Measurements from ENCODE around the gene SLC13A4.
"Not testable (repeated sequence)": the region's sequence is repeated elsewhere in the genome, so short reads cannot be mapped to it uniquely, and the experiment has no call there.

Gene SLC13A4

DNA sequence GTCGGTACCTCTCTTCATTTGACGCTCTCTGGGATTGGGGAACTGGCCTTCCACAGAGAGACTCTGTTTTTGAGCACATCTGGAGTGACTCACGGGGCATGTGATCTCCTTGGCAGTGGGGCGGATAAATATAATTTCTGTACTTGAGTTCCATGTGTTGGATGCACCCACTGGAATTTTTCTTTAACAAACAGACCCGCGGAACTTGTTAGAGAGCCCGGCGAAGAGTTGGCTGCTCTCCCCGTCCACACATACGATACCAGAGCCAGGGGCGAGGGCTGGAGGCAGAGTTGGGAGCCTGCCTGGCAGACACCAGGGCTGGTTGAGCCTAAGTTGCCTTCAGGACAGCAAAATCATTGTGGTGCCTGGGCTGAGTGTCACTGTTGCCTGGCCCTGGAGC, 20.8 kb upstream of the SLC13A4 start, which contains the start of gene FAM180A:
TSS of gene FAM180A (minus strand) at position 44 of the 400 bp plus-strand sequence. CDS start 233 bp downstream, outside the sequence.
- no peak for DNase-seq

GRCh38 chr7:135747366-135747765, 19.4 kb upstream of the SLC13A4 start:
- DNase-seq = no peak

- no peak for DNase-seq
Measured at GRCh38 chr7:135745703-135746312, 17.8 kb upstream of the SLC13A4 start.

GRCh38 chr7:135744938-135745702, 17.1 kb upstream of the SLC13A4 start:
- DNase-seq = no peak

GRCh38 chr7:135743907-135744731, 16.1 kb upstream of the SLC13A4 start:
- no peak for DNase-seq

DNA sequence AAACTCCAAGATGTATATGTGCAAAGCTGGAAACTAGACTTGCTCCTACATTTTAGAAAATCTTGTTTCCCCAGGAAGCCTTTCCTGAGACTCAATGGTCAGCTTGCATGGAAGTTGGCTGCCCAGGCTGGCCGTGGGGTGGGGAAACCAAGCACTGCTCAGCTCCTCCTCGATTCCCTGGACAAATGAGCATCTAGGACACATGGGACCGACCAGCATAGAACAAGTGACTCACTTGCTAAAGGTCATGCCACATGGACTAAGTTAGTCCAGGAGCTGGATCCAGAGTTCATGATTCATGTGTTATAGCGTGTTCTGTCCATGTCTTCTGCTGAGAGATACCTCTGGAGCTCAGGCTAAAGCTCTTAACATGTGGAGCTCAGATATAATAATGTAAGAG, 14.4 kb upstream of the SLC13A4 start:
- no peak for DNase-seq

- DNase-seq = no peak
Measured at GRCh38 chr7:135741905-135742304, 13.9 kb upstream of the SLC13A4 start.

DNA sequence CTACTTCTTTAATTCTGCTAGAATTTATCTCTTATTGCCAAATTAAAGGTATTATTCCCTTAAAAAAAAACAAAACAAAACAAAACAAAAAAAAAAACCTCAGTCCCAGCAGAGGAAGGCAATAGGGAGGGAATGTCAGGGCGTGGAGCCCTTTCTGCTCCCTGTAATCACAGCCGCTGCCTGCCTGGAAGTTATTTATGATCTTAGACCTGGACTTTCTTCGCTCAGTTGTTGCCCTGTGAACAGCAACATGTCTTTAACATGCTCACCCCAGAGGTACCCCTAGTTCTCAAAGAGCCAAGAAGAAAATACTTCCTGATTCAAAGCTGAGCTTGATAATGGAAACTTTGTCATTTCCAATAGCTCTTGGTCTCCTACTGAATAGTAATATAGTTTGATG, 12.9 kb upstream of the SLC13A4 start:
- no peak for DNase-seq

- DNase-seq = not testable (repeated sequence)
Measured at GRCh38 chr7:135737306-135737647, 9.3 kb upstream of the SLC13A4 start.

DNA sequence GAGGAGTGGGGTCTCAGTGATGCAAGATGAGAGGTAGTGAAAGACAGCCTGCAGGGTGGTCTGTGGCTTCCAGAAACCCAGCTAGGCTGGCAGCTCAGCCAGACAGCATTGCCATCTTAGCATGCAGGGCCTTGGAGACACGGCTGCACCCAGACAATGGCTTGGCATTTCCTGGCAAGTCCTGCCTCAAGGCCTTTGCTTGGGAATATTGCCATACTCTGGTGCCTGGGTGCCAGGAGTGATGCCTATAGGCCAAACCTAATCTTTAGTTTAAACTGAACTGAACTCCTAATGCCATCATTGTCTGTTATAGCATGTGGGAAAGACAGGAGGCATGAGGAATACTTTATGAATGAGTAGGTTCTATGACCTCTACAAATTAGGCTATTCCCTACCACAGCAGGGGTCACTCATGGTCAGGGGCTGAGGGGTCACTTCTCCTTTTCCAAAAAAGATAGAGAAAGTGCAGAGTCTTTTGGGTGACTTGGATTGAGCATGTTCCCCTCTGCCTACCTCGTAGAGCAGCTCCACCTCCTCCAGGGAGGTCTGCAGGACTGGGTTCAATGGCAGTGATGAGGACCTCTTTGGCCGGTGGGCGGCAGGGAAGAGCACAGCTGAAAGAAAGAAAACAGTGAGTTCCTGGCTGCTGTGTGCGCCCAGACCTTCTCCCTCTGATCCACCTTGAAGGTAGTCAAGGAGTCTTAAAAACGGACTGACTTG, 8.8 kb upstream of the SLC13A4 start:
- no peak for DNase-seq

DNA sequence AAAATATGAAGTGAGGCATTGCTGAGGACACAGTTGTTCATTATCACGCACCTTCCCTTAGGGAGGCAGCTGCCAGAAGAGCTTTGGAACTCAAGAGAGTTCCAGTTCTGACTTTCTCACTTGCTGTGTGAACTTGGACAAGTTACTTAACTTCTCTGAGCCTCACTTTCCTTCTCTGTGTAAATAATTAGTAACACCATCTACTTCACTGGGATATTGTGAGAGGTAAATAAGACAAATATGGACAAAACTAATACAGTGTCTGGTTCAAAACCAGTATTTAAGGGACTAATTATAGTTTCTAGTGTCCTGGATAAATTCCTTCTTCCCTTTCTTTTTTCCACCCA, 6.3 kb upstream of the SLC13A4 start:
- no peak for DNase-seq

DNA sequence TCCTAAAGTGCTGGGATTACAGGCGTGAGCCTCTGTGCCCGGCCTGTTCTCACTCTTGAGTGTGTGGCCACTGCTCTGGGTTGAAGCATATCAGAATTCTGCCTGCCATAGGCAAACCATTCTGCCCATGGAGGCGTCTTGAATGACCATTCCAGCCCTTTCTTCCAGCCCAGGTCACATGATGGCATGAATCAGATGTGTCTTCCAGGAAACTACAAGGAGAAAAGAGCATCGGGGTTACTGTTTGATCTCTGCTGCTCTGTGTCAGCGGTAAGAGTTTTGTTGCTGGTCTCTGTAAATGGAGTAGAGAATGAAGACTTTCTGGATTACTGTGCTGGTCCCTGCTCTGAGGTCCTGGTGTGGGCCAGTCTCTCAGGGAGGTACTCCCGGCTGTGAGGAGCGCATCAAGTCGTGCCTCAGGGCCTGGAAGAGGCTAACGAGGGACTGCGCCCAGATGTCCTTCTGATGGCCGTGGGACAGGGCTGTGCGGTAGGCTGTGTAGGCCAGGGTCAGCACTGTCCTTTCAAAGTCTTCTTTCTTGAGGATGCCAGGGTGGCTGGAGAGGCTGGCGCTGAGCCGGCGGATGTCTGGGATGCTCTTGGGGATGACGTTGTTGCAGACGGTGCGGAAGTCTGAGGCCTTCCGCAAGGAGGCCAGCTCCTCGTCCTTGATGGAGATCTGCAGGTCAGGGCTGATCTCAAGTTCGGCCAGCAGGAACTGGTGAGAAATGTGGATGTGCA, 5.8 kb upstream of the SLC13A4 start:
- no peak for DNase-seq

DNA sequence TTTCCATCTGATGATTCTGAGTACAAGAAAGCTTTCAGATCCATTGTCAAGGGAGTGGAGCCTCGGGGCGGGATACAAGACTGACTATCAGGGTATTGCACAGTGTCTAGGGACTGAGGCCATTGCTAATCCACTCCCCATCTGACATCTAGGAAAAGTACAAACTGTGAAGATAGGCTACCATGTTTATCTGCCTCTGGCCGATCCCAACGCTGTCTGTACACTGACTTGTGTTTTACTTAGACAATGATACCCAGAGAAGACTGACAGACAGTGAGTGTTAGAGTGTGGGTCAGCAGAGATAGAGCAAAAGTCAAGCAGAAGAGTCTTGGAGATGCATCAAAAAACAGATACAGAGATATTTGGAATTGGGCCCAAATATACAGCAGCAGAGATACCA, 3.1 kb upstream of the SLC13A4 start:
- no peak for DNase-seq

GRCh38 chr7:135729230-135729629, 1.2 kb upstream of the SLC13A4 start:
- no peak for DNase-seq

- no peak for DNase-seq
Measured at GRCh38 chr7:135726911-135727673, 894 bp downstream of the SLC13A4 start.

DNA sequence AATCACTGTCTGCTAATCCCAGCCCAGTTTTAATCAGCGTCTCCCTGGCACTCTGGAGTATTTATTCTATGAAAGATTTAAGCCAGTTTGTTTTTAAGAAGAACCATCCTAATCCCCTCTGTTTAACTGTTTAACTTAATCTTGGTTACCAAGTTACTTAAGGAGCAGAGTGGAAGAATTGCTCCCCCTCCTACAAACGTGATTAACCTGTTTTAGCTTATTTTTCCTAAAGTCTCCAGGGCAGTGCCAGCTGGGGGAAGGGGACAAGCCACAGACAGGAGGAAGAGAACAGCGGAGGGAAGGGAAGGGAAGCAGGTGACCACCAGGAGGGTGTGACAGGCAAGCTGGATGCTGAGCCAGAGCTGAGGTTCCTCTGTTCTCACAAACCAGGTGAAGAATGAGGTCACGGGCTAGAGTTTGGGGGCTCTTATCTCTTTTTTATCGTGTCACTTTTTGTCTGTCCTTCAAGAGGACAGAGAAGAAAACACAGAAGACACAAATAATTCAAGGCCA, 1.7 kb downstream of the SLC13A4 start:
- no peak for DNase-seq

DNA sequence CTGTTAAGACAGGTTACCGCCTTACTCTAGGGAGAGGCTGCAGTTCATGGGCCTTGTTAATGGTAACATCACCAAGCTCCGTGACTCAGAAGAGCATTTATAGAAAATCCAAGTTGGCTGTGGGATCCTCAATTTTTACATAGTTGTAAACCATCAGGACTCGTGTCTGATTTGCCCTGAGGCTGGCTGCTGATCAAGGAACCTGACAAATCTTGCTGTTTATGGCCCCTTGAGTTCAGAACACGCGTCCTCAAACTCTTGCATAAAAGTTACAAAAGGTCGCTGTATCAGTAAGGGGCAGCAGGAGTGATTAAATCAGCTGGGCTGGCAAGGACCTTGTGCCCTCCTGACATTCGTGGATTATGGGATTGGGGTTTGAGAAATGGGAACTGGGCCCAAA, 4.6 kb downstream of the SLC13A4 start:
- no peak for DNase-seq

DNA sequence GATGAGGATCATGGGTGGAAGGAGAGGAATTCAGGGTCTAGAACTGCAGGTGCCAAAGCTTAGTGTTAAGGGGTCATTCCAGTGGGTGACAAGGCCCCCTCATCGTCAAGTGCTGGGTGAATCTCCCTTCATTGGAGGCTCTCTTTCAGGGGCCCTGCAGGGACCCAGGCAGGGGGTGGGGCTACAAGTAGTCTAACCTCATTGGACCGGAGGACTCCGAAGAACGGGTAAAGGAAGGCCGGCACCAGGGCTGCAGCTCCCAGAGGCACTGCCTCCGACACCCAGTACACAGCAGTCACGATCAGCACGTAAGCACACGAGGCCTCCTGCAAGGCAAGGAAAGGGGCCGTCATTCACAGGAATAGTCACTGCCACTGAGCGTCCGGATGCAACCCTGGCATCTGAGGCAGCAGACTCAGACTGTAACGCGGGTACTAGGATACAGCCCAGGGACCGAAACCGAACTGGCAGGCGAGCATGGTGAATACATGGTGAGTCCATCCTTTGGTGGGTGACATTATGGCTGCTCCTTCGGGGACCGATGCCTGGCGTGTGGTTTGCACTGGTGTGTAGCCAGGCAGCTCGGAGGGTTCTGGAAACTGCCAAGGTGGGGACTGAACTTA, 6.7 kb downstream of the SLC13A4 start:
- no peak for DNase-seq

GRCh38 chr7:135719688-135720087, 8.3 kb downstream of the SLC13A4 start:
- DNase-seq = no peak

DNA sequence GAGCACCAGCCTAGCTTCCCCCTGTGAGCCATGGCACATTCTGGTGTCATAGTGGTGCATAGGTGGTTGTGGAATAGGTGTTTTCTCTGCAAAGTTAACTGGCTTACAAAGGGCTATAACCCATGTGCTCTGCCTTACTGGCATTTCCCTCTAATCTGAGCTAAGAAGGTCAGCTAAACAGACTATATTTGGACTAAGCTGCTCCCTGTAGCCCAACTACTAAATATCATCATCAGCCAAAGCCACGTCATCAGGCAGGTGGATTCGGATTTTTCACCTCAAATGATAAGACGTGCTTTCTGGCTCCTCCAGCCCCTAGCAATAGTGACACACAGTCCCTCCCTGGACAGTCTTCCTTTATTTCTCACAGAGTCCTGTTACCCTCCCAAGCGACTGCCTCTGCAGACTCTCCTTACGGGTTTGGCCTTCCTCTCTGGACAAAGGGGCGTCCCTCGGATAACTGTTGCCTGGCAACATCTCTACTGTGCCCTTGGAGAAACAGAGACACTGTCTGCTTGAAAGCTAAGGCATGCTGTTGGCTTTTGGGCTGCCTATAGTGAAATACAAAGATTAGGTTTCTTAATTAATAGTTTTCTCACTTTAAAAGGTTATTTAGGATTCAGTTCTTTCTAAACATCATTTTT, 9.1 kb downstream of the SLC13A4 start:
- no peak for DNase-seq

DNA sequence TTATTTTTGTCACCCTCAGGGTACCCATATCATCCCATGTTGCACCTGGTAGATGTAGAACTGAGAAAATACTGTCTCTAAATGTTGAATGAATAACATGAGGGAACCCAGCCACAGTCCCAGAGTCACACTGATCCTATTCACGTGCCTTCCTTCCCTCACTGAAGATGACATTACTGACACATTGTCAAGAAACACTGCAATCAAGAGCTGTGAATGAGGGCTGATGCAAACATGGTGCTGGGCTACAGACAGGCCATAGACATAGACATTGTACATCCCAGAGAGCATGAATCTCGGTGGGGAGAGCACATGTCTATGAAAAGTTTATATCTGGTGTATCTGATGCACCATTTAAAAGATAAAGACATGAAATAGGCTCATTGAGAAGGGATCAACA, 9.8 kb downstream of the SLC13A4 start:
- DNase-seq = no peak
